CD4-positive, alpha-beta T cell (primary cell): Measurements from ENCODE around the gene DCDC1. TPM values are rescaled to one million over a fixed set of nuclear protein-coding genes. Genes with fewer than 3 reads are reported as not detected.

Experiments
- ATAC-seq: fragments of 200-7000 bp; cut with Tn5 transposase; one replicate; pipeline ENCODE4 v1.10.0; 2022; ENCODE audit warnings: mild to moderate bottlenecking; ENCODE audit not compliant: poor library complexity
- CTCF ChIA-PET: fragments of 350-600 bp; sonication (Branson Sonifier 250); formaldehyde crosslinking; loops from one replicate; lab custom pipeline; 2021; ENCODE audit warnings: antibody characterized with exemption, inconsistent platforms; lab: Charles Lee
- POLR2A ChIA-PET: fragments of 350-600 bp; sonication (Branson Sonifier 250); formaldehyde crosslinking; loops from one replicate; lab custom pipeline; 2021; ENCODE audit warnings: antibody characterized with exemption, inconsistent platforms; lab: Charles Lee
- DNase-seq, 14 experiments: peaks; one replicate each; pipeline ENCODE4 v3.0.0-alpha.2; 2013 to 2020; ENCODE audit warnings: mixed read lengths in 2 of 14
- H3K27ac ChIP-seq, 2 donors: one replicate each; pipeline versions ENCODE4 v1.5.1 to v1.7.0; 2013; ENCODE audit warnings: low read length in 2 of 2, low read depth in 1 of 2, mild to moderate bottlenecking in 1 of 2
- H3K27me3 ChIP-seq, 2 experiments: 1 replicate in 1 of 2; 2 replicates in 1 of 2; pipeline versions ENCODE4 v1.6.1 to v1.7.0; 2013; ENCODE audit warnings: low read length in 2 of 2, control low read depth in 1 of 2, mild to moderate bottlenecking in 1 of 2, moderate library complexity in 1 of 2; ENCODE audit not compliant: insufficient read depth in 2 of 2, control insufficient read depth in 1 of 2
- H3K36me3 ChIP-seq: one replicate; pipeline ENCODE4 v1.6.1; 2013; ENCODE audit warnings: low read length, control low read depth; ENCODE audit not compliant: insufficient read depth
- H3K4me1 ChIP-seq: one replicate; pipeline ENCODE4 v1.6.1; 2013; ENCODE audit warnings: low read length, control low read depth; ENCODE audit not compliant: insufficient read depth
- H3K4me3 ChIP-seq: one replicate; pipeline ENCODE4 v1.5.1; 2013; ENCODE audit warnings: mild to moderate bottlenecking, low read length, moderate library complexity
- H3K9me3 ChIP-seq, 2 experiments: 1 replicate in 1 of 2; 2 replicates in 1 of 2; pipeline versions ENCODE4 v1.6.1 to v1.7.0; 2013; ENCODE audit warnings: low read length in 2 of 2, mild to moderate bottlenecking in 2 of 2, control low read depth in 1 of 2, moderate library complexity in 1 of 2; ENCODE audit not compliant: control insufficient read depth in 1 of 2, insufficient read depth in 1 of 2
- H3K27ac Mint-ChIP-seq: one replicate; pipeline ENCODE4 v1.8.0; 2020; ENCODE audit warnings: mixed read lengths
- H3K27me3 Mint-ChIP-seq: one replicate; pipeline ENCODE4 v1.8.0; 2021; ENCODE audit warnings: mixed read lengths
- H3K36me3 Mint-ChIP-seq: one replicate; pipeline ENCODE4 v1.8.0; 2021; ENCODE audit warnings: low read depth, mixed read lengths
- H3K4me1 Mint-ChIP-seq: one replicate; pipeline ENCODE4 v1.8.0; 2021; ENCODE audit warnings: low read depth, mixed read lengths
- H3K4me3 Mint-ChIP-seq: one replicate; pipeline ENCODE4 v1.8.0; 2020; ENCODE audit warnings: mild to moderate bottlenecking, mixed read lengths
- H3K9me3 Mint-ChIP-seq: one replicate; pipeline ENCODE4 v1.8.0; 2020; ENCODE audit warnings: mixed read lengths
- intact Hi-C, 2 experiments: fragments of 100-400 bp; cut with DNase I in 1 of 2; cut with micrococcal nuclease in 1 of 2; formaldehyde crosslinking; loops; one replicate each; pipeline versions ENCODE4 v1.15.1 to v1.9.0; 2023 to 2025; cut with DNase I, micrococcal nuclease
- total RNA-seq, 174 experiments: library from RNA in 2 of 174; stranded (reverse) in 2 of 174; gene quantifications; one replicate each; pipeline ENCODE4 v1.2.3 and lab custom pipeline; 2021 to 2026
- TF ChIP-seq, protein P1 (sequence below): fragments of 200-600 bp; IDR thresholded peaks from one replicate; pipeline ENCODE4 v1.8.0; 2022; ENCODE audit warnings: antibody characterized with exemption, mild to moderate bottlenecking

DCDC1 gene
- total RNA-seq, 2 experiments from 2014 or later = 0.11 TPM; not detected in 1

DNA sequence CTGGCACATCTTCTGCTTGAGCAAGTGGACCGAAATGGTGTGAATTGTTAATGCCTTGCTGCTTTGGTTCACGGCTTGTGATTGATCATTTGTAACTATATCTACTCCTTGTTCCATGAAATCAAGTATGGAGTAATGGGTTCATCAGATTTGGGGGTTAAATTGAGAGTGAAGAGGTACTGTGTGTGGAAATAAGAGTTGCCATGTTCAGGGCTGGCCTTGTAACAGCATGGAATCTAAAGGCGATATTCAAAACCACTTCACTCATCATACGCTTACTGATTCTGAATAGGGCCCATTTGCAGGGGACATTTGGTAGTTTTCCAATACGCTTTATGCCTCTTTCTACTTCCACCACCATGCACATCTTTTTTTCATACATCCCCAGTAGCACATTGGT is 122.2 kb downstream of the DCDC1 start:
- Mint-ChIP-seq H3K4me1 (no peaks in the 10 kb centered on the region), H3K27me3 (peaks cover 6% of the 10 kb centered on the region), H3K4me3 (no peak overlapping the region), H3K36me3 (no peaks in the 10 kb centered on the region), H3K9me3 (no peaks in the 10 kb centered on the region), H3K27ac (no peak overlapping the region)
- Histone ChIP-seq H3K9me3 (no peaks in the 10 kb centered on the region), H3K27ac (no peak overlapping the region), H3K36me3 (no peaks in the 10 kb centered on the region), H3K4me1 (no peaks in the 10 kb centered on the region), H3K4me3 (no peak overlapping the region), H3K27me3 (no peaks in the 10 kb centered on the region)
- CTCF ChIA-PET = no interaction called here
- TF ChIP-seq, protein P1, sequence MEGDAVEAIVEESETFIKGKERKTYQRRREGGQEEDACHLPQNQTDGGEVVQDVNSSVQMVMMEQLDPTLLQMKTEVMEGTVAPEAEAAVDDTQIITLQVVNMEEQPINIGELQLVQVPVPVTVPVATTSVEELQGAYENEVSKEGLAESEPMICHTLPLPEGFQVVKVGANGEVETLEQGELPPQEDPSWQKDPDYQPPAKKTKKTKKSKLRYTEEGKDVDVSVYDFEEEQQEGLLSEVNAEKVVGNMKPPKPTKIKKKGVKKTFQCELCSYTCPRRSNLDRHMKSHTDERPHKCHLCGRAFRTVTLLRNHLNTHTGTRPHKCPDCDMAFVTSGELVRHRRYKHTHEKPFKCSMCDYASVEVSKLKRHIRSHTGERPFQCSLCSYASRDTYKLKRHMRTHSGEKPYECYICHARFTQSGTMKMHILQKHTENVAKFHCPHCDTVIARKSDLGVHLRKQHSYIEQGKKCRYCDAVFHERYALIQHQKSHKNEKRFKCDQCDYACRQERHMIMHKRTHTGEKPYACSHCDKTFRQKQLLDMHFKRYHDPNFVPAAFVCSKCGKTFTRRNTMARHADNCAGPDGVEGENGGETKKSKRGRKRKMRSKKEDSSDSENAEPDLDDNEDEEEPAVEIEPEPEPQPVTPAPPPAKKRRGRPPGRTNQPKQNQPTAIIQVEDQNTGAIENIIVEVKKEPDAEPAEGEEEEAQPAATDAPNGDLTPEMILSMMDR = no peak
- intact Hi-C loops = no loop called here
- POLR2A ChIA-PET = no interaction called here
- no peak for DNase-seq
- ATAC-seq = no peak

DNA sequence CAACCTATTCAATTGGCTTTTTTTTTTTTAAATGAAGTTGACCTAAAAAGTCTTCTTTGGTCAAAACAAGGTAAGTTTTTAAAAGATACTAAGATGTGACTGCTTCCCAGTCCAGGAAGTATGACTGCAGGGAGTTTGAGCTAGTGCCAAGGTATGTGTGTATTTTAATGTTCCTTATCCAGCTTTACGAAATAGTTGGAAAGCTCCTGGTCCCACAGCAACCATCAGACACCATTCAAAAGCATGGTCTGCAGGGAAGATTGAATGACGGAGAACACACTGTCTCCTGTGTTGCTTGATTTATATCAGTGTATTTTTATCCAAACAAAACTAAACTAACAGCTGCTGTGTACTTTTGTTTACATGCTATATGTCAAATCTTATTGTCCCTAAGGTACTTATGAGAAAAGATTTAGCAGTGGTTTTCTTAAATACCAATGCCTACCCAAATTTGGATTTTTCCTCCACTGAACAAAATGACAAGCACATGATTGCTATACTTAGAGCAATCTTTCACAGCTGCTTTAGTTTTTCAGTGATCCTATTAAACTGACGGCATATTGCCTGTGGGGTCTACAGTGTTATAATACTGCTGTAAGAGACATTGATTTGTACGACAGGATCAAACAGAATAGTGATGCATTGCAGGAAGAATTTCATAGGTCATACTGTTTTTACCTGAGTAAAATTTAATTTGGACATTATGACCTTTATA is 122.9 kb downstream of the DCDC1 start:
- Histone ChIP-seq H3K36me3 (no peaks in the 10 kb centered on the region), H3K27ac (no peak overlapping the region), H3K4me1 (no peaks in the 10 kb centered on the region), H3K27me3 (no peaks in the 10 kb centered on the region), H3K4me3 (no peak overlapping the region), H3K9me3 (no peaks in the 10 kb centered on the region)
- Mint-ChIP-seq H3K27me3 (peaks cover 6% of the 10 kb centered on the region), H3K9me3 (no peaks in the 10 kb centered on the region), H3K36me3 (no peaks in the 10 kb centered on the region), H3K27ac (no peak overlapping the region), H3K4me1 (no peaks in the 10 kb centered on the region), H3K4me3 (no peak overlapping the region)
- CTCF ChIA-PET = no interaction called here
- ATAC-seq = no peak
- POLR2A ChIA-PET = no interaction called here
- TF ChIP-seq, protein P1 = no peak
- intact Hi-C loops = no loop called here
- no peak for DNase-seq

DNA sequence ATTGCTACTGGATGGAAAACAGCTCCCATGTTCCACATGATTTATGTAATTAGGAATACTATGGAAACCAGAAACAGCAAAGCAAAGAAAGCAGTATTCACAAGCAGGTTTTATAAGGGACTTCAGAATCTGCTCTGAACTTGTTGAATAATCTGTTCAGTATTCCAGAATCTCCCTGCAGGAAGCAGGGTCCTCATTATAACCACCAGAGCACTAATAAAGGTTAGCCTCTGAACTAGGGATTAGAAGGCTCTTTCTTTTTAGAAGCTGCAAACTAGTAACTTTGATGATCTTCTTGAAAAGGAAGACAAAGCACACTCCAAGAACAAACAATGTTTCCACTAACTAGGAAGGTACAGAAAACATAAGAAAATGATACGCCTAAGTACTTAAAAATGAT is 125.8 kb downstream of the DCDC1 start:
- POLR2A ChIA-PET = no interaction called here

More for the DNA sequence above, 125.8 kb downstream of the DCDC1 start:
- no peak overlapping the region for H3K27ac Mint-ChIP-seq
- no peak overlapping the region for H3K27ac ChIP-seq
- ATAC-seq (no peak), DNase-seq (no peak)
- H3K9me3 ChIP-seq = no peaks in the 10 kb centered on the region
- no peaks in the 10 kb centered on the region for H3K36me3 ChIP-seq
- H3K27me3 ChIP-seq = no peaks in the 10 kb centered on the region
- intact Hi-C loops = loop anchor here in 1 of 2 experiments (5.0 kb wide), 1 partner anchor 624 kb away; no protein-coding TSS in a partner anchor
- H3K9me3 Mint-ChIP-seq = no peaks in the 10 kb centered on the region
- no peak overlapping the region for H3K4me3 ChIP-seq
- no peak overlapping the region for H3K4me3 Mint-ChIP-seq
- no peaks in the 10 kb centered on the region for H3K4me1 ChIP-seq
- TF ChIP-seq, protein P1 = no peak
- CTCF ChIA-PET = interaction anchor here (1.6 kb wide), 2 partner anchors 10 to 932 kb away, joined by 4 to 5 read pairs; no protein-coding TSS in a partner anchor
- H3K4me1 Mint-ChIP-seq = no peaks in the 10 kb centered on the region
- H3K36me3 Mint-ChIP-seq = no peaks in the 10 kb centered on the region
- H3K27me3 Mint-ChIP-seq = no peaks in the 10 kb centered on the region
